ENCODE measurements around the gene PACRG. TPM values are rescaled to one million over a fixed set of nuclear protein-coding genes. Genes with fewer than 3 reads are reported as not detected.

Gene PACRG
- total and polyA plus RNA-seq, 10 of the 15 experiments (the other 5 are each of a cell fraction or from before 2014, with no cell fraction given), result not detected

- H3K79me2 ChIP-seq (ENCODE audit: control insufficient read depth, insufficient read depth, low read length), result no peaks in the 10 kb centered on the region
- no peaks in the 10 kb centered on the region for H3K4me1 ChIP-seq (ENCODE audit: control insufficient read depth, insufficient read depth, low read length)
- H3K9me3 ChIP-seq (replicated peaks; ENCODE audit: control insufficient read depth, insufficient read depth, low read length), result no peaks in the 10 kb centered on the region
- ChIA-PET POLR2A (no interaction called here), CTCF (no interaction called here), SMC1A (ENCODE audit: uncharacterized antibody, unreplicated experiment) (interaction anchor here (1.3 kb wide), 1 partner anchor 9 kb away, joined by 3 read pairs; no protein-coding TSS in a partner anchor), RAD21 (ENCODE audit: unreplicated experiment) (no interaction called here)
- no peak overlapping the region for H3K27ac ChIP-seq (ENCODE audit: control insufficient read depth, insufficient read depth)
- no peak for ATAC-seq
- intact Hi-C loops (cut with micrococcal nuclease; ENCODE audit: unreplicated experiment) (no loop called here), in situ Hi-C loops (cut with MboI) (no loop called here)
- DNase-seq (ENCODE audit: low read depth, low spot score), result no peak
- no peak overlapping the region for H3K4me2 ChIP-seq (ENCODE audit: control insufficient read depth, insufficient read depth)
- no peaks in the 10 kb centered on the region for H3K36me3 ChIP-seq (ENCODE audit: control insufficient read depth in 2 of 2, insufficient read depth in 2 of 2, low read length in 1 of 2)
- no peak for TF ChIP-seq KDM1A (IDR thresholded peaks at IDR 0.05; ENCODE audit: borderline replicate concordance)
- no peak for TF ChIP-seq ZSCAN29 (IDR thresholded peaks at IDR 0.05)
- no peak for TF ChIP-seq ZBED1 (IDR thresholded peaks at IDR 0.05; ENCODE audit: borderline replicate concordance)
- TF ChIP-seq NR2F1 (conservative IDR thresholded peaks at IDR 0.05), result no peak
- no peak overlapping the region for H2AFZ ChIP-seq (ENCODE audit: control insufficient read depth, low read depth, low read length)
- no peak overlapping the region for H3K9ac ChIP-seq (ENCODE audit: control insufficient read depth, insufficient read depth, low read length)
- no peaks in the 10 kb centered on the region for H4K20me1 ChIP-seq (ENCODE audit: control insufficient read depth, insufficient read depth)
- no peaks in the 10 kb centered on the region for H3K27me3 ChIP-seq (replicated peaks in 1 of 2; ENCODE audit: control insufficient read depth in 2 of 2, insufficient read depth in 2 of 2, low read length in 1 of 2)
- BruUV-seq (replicated peaks), result no TSS peak
- no peak for FAIRE-seq
- no peak overlapping the region for H3K4me3 ChIP-seq
- 36% methylated on average over 8 of the region's 8 CpGs for WGBS (ENCODE audit: insufficient coverage, insufficient replicate concordance, low lambda C conversion rate, missing lambda C conversion rate)
Observed at GRCh38 chr6:163077134-163077533, 349.4 kb downstream of the PACRG start.

GRCh38 chr6:163078712-163079111, 350.9 kb downstream of the PACRG start:
- RAD21 ChIA-PET (ENCODE audit: unreplicated experiment), result no interaction called here
- SMC1A ChIA-PET (ENCODE audit: uncharacterized antibody, unreplicated experiment), result no interaction called here
- POLR2A ChIA-PET, result no interaction called here
- Histone ChIP-seq H3K79me2 (ENCODE audit: control insufficient read depth, insufficient read depth, low read length) (no peaks in the 10 kb centered on the region), H3K9me3 (replicated peaks; ENCODE audit: control insufficient read depth, insufficient read depth, low read length) (no peaks in the 10 kb centered on the region), H3K4me1 (ENCODE audit: control insufficient read depth, insufficient read depth, low read length) (no peaks in the 10 kb centered on the region), H3K36me3 (ENCODE audit: control insufficient read depth in 2 of 2, insufficient read depth in 2 of 2, low read length in 1 of 2) (no peaks in the 10 kb centered on the region), H4K20me1 (ENCODE audit: control insufficient read depth, insufficient read depth) (no peaks in the 10 kb centered on the region), H3K27me3 (replicated peaks in 1 of 2; ENCODE audit: control insufficient read depth in 2 of 2, insufficient read depth in 2 of 2, low read length in 1 of 2) (no peaks in the 10 kb centered on the region), H3K4me3 (no peak overlapping the region), H3K27ac (ENCODE audit: control insufficient read depth, insufficient read depth) (no peak overlapping the region), H2AFZ (ENCODE audit: control insufficient read depth, low read depth, low read length) (no peak overlapping the region), H3K9ac (ENCODE audit: control insufficient read depth, insufficient read depth, low read length) (no peak overlapping the region), H3K4me2 (ENCODE audit: control insufficient read depth, insufficient read depth) (no peak overlapping the region)
- no peak for TF ChIP-seq TCF7 (IDR thresholded peaks at IDR 0.05; ENCODE audit: borderline replicate concordance)
- no peak for FAIRE-seq
- BruUV-seq (replicated peaks), result no TSS peak
- 59% methylated on average over 7 of the region's 7 CpGs for WGBS (ENCODE audit: insufficient coverage, insufficient replicate concordance, low lambda C conversion rate, missing lambda C conversion rate)
- DNase-seq (ENCODE audit: low read depth, low spot score), result no peak
- intact Hi-C loops (cut with micrococcal nuclease; ENCODE audit: unreplicated experiment), result no loop called here
- ATAC-seq, result no peak
- in situ Hi-C loops (cut with MboI), result no loop called here
- CTCF ChIA-PET, result no interaction called here
